NCI-H2196 (cell line): ENCODE data around the gene ABCC4.

Experiments
- DNase-seq: peaks from one replicate; lab custom pipeline; 2025; ENCODE audit not compliant: unreplicated experiment; lab: John Stamatoyannopoulos, UW

ABCC4 gene

GRCh38 chr13:95301183-95301967, at the start of gene ABCC4:
Gene ABCC4 (minus strand): TSS chr13:95301451. CDS start chr13:95301314, 137 bp downstream.
- peak; percentile 42 for DNase-seq

- DNase-seq, result no peak
Measured at GRCh38 chr13:95349267-95349666, 48.0 kb upstream of the ABCC4 start.

- no peak for DNase-seq
Measured at GRCh38 chr13:95343944-95344343, 42.7 kb upstream of the ABCC4 start.

GRCh38 chr13:95341441-95341840, 40.2 kb upstream of the ABCC4 start:
- DNase-seq, result no peak

- no peak for DNase-seq
Measured at GRCh38 chr13:95338905-95339304, 37.7 kb upstream of the ABCC4 start.

- DNase-seq, result no peak
Measured at GRCh38 chr13:95337597-95337996, 36.3 kb upstream of the ABCC4 start.

- no peak for DNase-seq
Measured at GRCh38 chr13:95335667-95336066, 34.4 kb upstream of the ABCC4 start.

- DNase-seq, result no peak
Measured at GRCh38 chr13:95328386-95328785, 27.1 kb upstream of the ABCC4 start.

GRCh38 chr13:95327190-95327589, 25.9 kb upstream of the ABCC4 start:
- no peak for DNase-seq

GRCh38 chr13:95326695-95327094, 25.4 kb upstream of the ABCC4 start:
- DNase-seq, result no peak

- no peak for DNase-seq
Measured at GRCh38 chr13:95325485-95325884, 24.2 kb upstream of the ABCC4 start.

- DNase-seq, result no peak
Measured at GRCh38 chr13:95323930-95324662, 22.8 kb upstream of the ABCC4 start.

GRCh38 chr13:95319551-95320274, 18.5 kb upstream of the ABCC4 start:
- no peak for DNase-seq

- DNase-seq, result no peak
Measured at GRCh38 chr13:95317039-95317989, 16.1 kb upstream of the ABCC4 start.

- DNase-seq, result no peak
Measured at GRCh38 chr13:95315752-95316151, 14.5 kb upstream of the ABCC4 start.

GRCh38 chr13:95307507-95307906, 6.3 kb upstream of the ABCC4 start:
- no peak for DNase-seq

- DNase-seq, result no peak
Measured at GRCh38 chr13:95304453-95304852, 3.2 kb upstream of the ABCC4 start.

- DNase-seq, result no peak
Measured at GRCh38 chr13:95301968-95302393, 730 bp upstream of the ABCC4 start.

- no peak for DNase-seq
Measured at GRCh38 chr13:95300625-95301182, 547 bp downstream of the ABCC4 start.

- no peak for DNase-seq
Measured at GRCh38 chr13:95298971-95299621, 2.2 kb downstream of the ABCC4 start.
